HEK293T (cell line): Measurements from ENCODE around the gene PEAK1.

ENCODE experiments used
- CTCF ChIA-PET: fragments of 350-600 bp; formaldehyde crosslinking; extraction: SDS; loops from one replicate; lab custom pipeline; 2021; ENCODE audit warnings: antibody characterized with exemption, inconsistent platforms; lab: Yijun Ruan, JAX
- POLR2A ChIA-PET: fragments of 350-600 bp; formaldehyde crosslinking; extraction: SDS; loops from one replicate; lab custom pipeline; 2020; ENCODE audit warnings: antibody characterized with exemption, inconsistent platforms; lab: Yijun Ruan, JAX
- DNase-seq: peaks from one replicate; pipeline ENCODE4 v3.0.0; 2012; ENCODE audit warnings: mixed read lengths; ENCODE audit errors: extremely low spot score
- ARNT ChIP-seq: fragments of 450-650 bp; IDR thresholded peaks from 2 replicates; pipeline ENCODE4 v1.6.1; 2017; ENCODE audit warnings: mild to moderate bottlenecking
- BHLHE40 ChIP-seq: fragments of 450-650 bp; IDR thresholded peaks from 2 replicates; pipeline ENCODE4 v1.6.1; 2016; ENCODE audit warnings: mild to moderate bottlenecking, moderate library complexity, borderline replicate concordance
- CTBP1 ChIP-seq: fragments of 450-650 bp; IDR thresholded peaks from 2 replicates; pipeline ENCODE4 v1.6.1; 2016; ENCODE audit warnings: borderline replicate concordance
- ELF4 ChIP-seq: fragments of 450-650 bp; IDR thresholded peaks from 2 replicates; pipeline ENCODE4 v1.6.1; 2017; ENCODE audit warnings: antibody characterized with exemption
- FOXA1 ChIP-seq: fragments of 450-650 bp; IDR thresholded peaks from 2 replicates; pipeline ENCODE4 v1.6.1; 2016; ENCODE audit warnings: mild to moderate bottlenecking
- FOXK2 ChIP-seq: fragments of 450-650 bp; IDR thresholded peaks from 2 replicates; pipeline ENCODE4 v1.6.1; 2016; ENCODE audit warnings: mild to moderate bottlenecking
- FOXM1 ChIP-seq: fragments of 450-650 bp; IDR thresholded peaks from 2 replicates; pipeline ENCODE4 v1.6.1; 2017; ENCODE audit warnings: mild to moderate bottlenecking, borderline replicate concordance
- HDGF ChIP-seq: fragments of 450-650 bp; IDR thresholded peaks from 2 replicates; pipeline ENCODE4 v1.6.1; 2017; ENCODE audit warnings: antibody characterized with exemption, borderline replicate concordance
- L3MBTL2 ChIP-seq: fragments of 450-650 bp; conservative IDR thresholded peaks from 2 replicates; pipeline ENCODE4 v1.6.1; 2016; ENCODE audit warnings: mild to moderate bottlenecking
- LEF1 ChIP-seq: fragments of 450-650 bp; IDR thresholded peaks from 2 replicates; pipeline ENCODE4 v1.6.1; 2017; ENCODE audit warnings: mild to moderate bottlenecking, borderline replicate concordance
- NFRKB ChIP-seq: fragments of 450-650 bp; IDR thresholded peaks from 2 replicates; pipeline ENCODE4 v1.6.1; 2016; ENCODE audit warnings: mild to moderate bottlenecking, moderate library complexity
- SP1 ChIP-seq: fragments of 450-650 bp; IDR thresholded peaks from 2 replicates; pipeline ENCODE4 v1.6.1; 2017
- SUZ12 ChIP-seq: fragments of 450-650 bp; IDR thresholded peaks from 2 replicates; pipeline ENCODE4 v1.6.1; 2016; ENCODE audit warnings: mild to moderate bottlenecking
- TARDBP ChIP-seq: fragments of 450-650 bp; IDR thresholded peaks from 2 replicates; pipeline ENCODE4 v1.6.1; 2016
- ZNF384 ChIP-seq: fragments of 450-650 bp; IDR thresholded peaks from 2 replicates; pipeline ENCODE4 v1.6.1; 2016
- TF ChIP-seq, protein P1 (sequence below): fragments of 450-650 bp; IDR thresholded peaks from 2 replicates; pipeline ENCODE4 v1.6.1; 2016

Gene PEAK1

GRCh38 chr15:77355321-77355720, 64.6 kb downstream of the PEAK1 start:
- POLR2A ChIA-PET = no interaction called here
- no peak for DNase-seq
- TF ChIP-seq L3MBTL2 (no peak), ELF4 (no peak), SUZ12 (no peak), ZNF384 (no peak), SP1 (no peak)
- CTCF ChIA-PET = no interaction called here

GRCh38 chr15:77354063-77354462, 65.8 kb downstream of the PEAK1 start:
- CTCF ChIA-PET = no interaction called here

GRCh38 chr15:77352887-77353286, 67.0 kb downstream of the PEAK1 start:
- POLR2A ChIA-PET = no interaction called here
- CTCF ChIA-PET = no interaction called here
- TF ChIP-seq, protein P1, sequence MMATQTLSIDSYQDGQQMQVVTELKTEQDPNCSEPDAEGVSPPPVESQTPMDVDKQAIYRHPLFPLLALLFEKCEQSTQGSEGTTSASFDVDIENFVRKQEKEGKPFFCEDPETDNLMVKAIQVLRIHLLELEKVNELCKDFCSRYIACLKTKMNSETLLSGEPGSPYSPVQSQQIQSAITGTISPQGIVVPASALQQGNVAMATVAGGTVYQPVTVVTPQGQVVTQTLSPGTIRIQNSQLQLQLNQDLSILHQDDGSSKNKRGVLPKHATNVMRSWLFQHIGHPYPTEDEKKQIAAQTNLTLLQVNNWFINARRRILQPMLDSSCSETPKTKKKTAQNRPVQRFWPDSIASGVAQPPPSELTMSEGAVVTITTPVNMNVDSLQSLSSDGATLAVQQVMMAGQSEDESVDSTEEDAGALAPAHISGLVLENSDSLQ = no peak
- TF ChIP-seq SUZ12 (no peak), BHLHE40 (no peak), ARNT (no peak), SP1 (no peak), LEF1 (no peak), CTBP1 (no peak)
- DNase-seq = no peak

More at GRCh38 chr15:77354063-77354462, 65.8 kb downstream of the PEAK1 start:
- DNase-seq = no peak
- POLR2A ChIA-PET = no interaction called here
- TF ChIP-seq FOXK2 = no peak
- no peak for TF ChIP-seq L3MBTL2
- TF ChIP-seq FOXM1 = no peak
- TF ChIP-seq SUZ12 = no peak
- TF ChIP-seq ARNT = no peak
- no peak for TF ChIP-seq TARDBP
- TF ChIP-seq, protein P1 = no peak
- no peak for TF ChIP-seq HDGF
- no peak for TF ChIP-seq LEF1
- no peak for TF ChIP-seq NFRKB
- TF ChIP-seq SP1 = no peak
- no peak for TF ChIP-seq FOXA1
- TF ChIP-seq CTBP1 = no peak
- no peak for TF ChIP-seq ELF4
- no peak for TF ChIP-seq BHLHE40
- TF ChIP-seq ZNF384 = no peak

DNA sequence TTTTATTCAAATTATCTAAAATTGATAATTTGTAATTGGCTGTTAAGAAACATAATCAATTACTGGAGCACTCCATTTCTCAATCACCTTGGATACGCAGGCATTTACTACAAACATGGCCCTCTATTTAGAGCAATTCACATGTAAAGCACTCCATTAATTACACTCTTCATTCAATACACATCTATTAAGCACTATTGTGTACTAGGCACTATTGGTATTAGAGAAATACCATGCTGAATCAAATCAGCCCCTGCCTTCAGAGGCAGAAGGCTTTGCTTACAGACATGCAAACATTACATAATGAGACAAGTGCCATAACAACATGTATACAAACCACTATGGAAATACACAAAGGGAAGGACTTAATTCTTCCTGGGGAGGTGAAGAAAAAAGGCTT, 69.1 kb downstream of the PEAK1 start:
- TF ChIP-seq, protein P1 = no peak
- TF ChIP-seq HDGF (no peak), L3MBTL2 (no peak), CTBP1 (no peak), FOXM1 (no peak), SP1 (no peak), TARDBP (no peak), NFRKB (no peak), SUZ12 (no peak), ELF4 (no peak)
- ChIA-PET POLR2A (no interaction called here), CTCF (no interaction called here)
- no peak for DNase-seq

DNA sequence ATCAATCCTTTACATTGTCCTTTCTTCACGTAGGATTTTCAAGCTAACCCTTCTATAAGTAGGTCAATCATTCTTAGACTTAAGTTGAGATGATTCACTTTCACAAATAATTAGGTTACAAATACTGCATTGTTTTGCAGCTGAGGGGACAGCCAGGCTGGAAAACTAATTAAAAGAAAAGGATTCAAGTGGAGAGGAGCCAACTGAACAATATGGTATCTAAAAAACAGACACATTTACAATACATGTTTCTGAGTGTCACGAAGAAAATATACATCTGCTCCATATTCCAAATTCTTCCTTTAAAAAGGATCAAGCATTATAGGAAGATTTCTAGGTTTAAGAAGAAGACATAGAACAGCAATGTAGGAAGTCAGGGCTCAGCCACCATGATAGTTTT, 70.2 kb downstream of the PEAK1 start:
- ChIA-PET POLR2A (no interaction called here), CTCF (no interaction called here)
- TF ChIP-seq BHLHE40 (no peak), TARDBP (no peak)
- DNase-seq = no peak

DNA sequence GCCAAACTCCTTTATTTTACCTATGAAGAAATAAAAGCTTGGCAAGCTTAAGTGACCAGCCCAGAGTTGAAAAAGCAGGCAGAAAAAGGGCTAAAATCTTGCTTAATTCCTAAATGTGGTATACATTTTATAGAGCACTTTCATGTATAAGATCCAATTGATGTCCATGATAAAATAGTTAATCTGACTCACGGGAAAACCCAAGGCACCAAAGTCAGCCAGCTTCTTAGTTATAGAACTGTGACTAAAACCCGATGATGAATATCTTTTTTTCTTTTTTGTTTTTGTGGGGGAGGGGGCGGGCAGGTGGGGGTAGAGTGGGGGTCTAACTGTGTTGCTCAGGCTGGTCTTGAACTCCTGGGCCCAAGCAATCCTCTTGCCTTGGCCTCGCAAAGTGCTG, 71.4 kb downstream of the PEAK1 start:
- no peak for DNase-seq
- no peak for TF ChIP-seq CTBP1
- TF ChIP-seq ELF4 = no peak
- TF ChIP-seq FOXK2 = no peak
- no peak for TF ChIP-seq FOXA1
- no peak for TF ChIP-seq L3MBTL2
- no peak for TF ChIP-seq ZNF384
- TF ChIP-seq SUZ12 = no peak
- TF ChIP-seq ARNT = no peak
- no peak for TF ChIP-seq FOXM1
- TF ChIP-seq NFRKB = no peak
- TF ChIP-seq LEF1 = no peak
- no peak for TF ChIP-seq HDGF
- TF ChIP-seq SP1 = no peak
- ChIA-PET CTCF (no interaction called here), POLR2A (no interaction called here)

DNA sequence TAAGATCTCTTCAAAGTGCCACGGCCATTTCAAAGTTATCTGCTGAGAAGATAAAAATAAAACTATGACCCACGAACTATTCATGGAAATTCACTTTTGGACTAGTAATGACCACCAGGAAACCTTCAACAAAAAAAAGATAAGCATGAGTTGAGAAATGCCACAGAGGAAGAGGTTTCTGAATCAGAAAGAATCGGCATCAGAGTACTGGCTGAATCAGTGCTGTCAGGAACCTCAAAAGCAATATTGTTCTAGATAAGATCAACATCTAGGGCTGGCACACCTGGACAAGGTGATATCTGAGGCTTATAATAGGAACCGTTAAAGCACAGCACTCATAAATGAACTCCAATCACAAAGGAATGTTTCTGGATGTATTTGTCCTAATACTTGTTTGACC, 72.7 kb downstream of the PEAK1 start:
- DNase-seq = no peak
- POLR2A ChIA-PET = no interaction called here
- CTCF ChIA-PET = no interaction called here
- TF ChIP-seq, protein P1 = no peak
- no peak for TF ChIP-seq HDGF
- TF ChIP-seq LEF1 = no peak
- no peak for TF ChIP-seq CTBP1
- TF ChIP-seq SUZ12 = no peak
- TF ChIP-seq NFRKB = no peak
- TF ChIP-seq ELF4 = no peak
- no peak for TF ChIP-seq SP1
- TF ChIP-seq BHLHE40 = no peak
- TF ChIP-seq FOXA1 = no peak
- no peak for TF ChIP-seq FOXK2
- no peak for TF ChIP-seq ZNF384
- TF ChIP-seq L3MBTL2 = no peak
- no peak for TF ChIP-seq FOXM1
- TF ChIP-seq TARDBP = no peak
- TF ChIP-seq ARNT = no peak
